Measurements from ENCODE around the gene SMIM34. TPM values are rescaled to one million over a fixed set of nuclear protein-coding genes. Genes with fewer than 3 reads are reported as not detected.
A peak's percentile ranks its signal among the peaks of the same experiment; 100 is the strongest.

The SMIM34 gene
- total and polyA plus RNA-seq, 11 donors, result 0.25 to 0.69 TPM; not detected in 9

- TF ChIP-seq POLR2A (IDR thresholded peaks at IDR 0.05) (no peak), CTCF (IDR thresholded peaks at IDR 0.05) (no peak)
- Histone ChIP-seq H3K36me3 (no peaks in the 10 kb centered on the region), H3K27me3 (no peaks in the 10 kb centered on the region), H3K27ac (no peak overlapping the region), H3K4me3 (no peak overlapping the region), H3K4me1 (no peaks in the 10 kb centered on the region), H3K9me3 (no peaks in the 10 kb centered on the region)
- DNase-seq (peak in 1 of 5 donors; percentile 2), ATAC-seq (no peak)
- 88 to 97% (median 94%) methylated on average over 5 of the region's 5 CpGs for WGBS, 4 donors
- intact Hi-C loops (cut with DNase I), result no loop called here
These were observed 51.4 kb downstream of the SMIM34 start for GRCh38 chr21:34372321-34372720.

GRCh38 chr21:34369741-34370140 lies 54.0 kb downstream of the SMIM34 start:
- H3K36me3 ChIP-seq, result no peaks in the 10 kb centered on the region
- H3K27ac ChIP-seq, result no peak overlapping the region
- ATAC-seq (no peak), DNase-seq (no peak)
- no peaks in the 10 kb centered on the region for H3K9me3 ChIP-seq
- intact Hi-C loops (cut with DNase I), result no loop called here
- no peak overlapping the region for H3K4me3 ChIP-seq
- no peak for TF ChIP-seq POLR2A (IDR thresholded peaks at IDR 0.05)
- no peak for TF ChIP-seq CTCF (IDR thresholded peaks at IDR 0.05)
- H3K27me3 ChIP-seq, result no peaks in the 10 kb centered on the region
- WGBS, 4 donors, result 41 to 57% (median 52%) methylated on average over 1 of the region's 1 CpG
- no peaks in the 10 kb centered on the region for H3K4me1 ChIP-seq

Other genes with a start within 250 kb of the SMIM34 start
- gene KCNE2, start 59.9 kb downstream of the SMIM34 start, total RNA-seq, result not detected
- under 1 TPM in 1 of 2 donors, not detected in 1; 0.07 TPM for gene KCNE2, start 59.9 kb downstream of the SMIM34 start, polyA plus RNA-seq
- gene SMIM11, start 48.4 kb downstream of the SMIM34 start, total RNA-seq, result 10 to 100 TPM in 4 of 9 donors, 1 to 10 TPM in 5; 2.3 to 25.8 (median 6.9) TPM
- gene SMIM11, start 48.4 kb downstream of the SMIM34 start, polyA plus RNA-seq, result 1 to 10 TPM in 1 of 2 donors, under 1 TPM in 1; 0.91 to 5.0 TPM
- 10 to 100 TPM in 2 of 9 donors, 1 to 10 TPM in 6, under 1 TPM in 1; 0.71 to 11.1 (median 5.6) TPM for gene KCNE1, start 88.3 kb upstream of the SMIM34 start, total RNA-seq
- 1 to 10 TPM; 1.7 to 4.3 TPM for gene KCNE1, start 88.3 kb upstream of the SMIM34 start, polyA plus RNA-seq
- 100 to 1,000 TPM in 1 of 9 donors, 10 to 100 TPM in 8; 33.7 to 102 (median 57.6) TPM for gene RCAN1, start 191.2 kb upstream of the SMIM34 start, total RNA-seq
- 10 to 100 TPM; 56.3 to 99.1 TPM for gene RCAN1, start 191.2 kb upstream of the SMIM34 start, polyA plus RNA-seq
- 10 to 100 TPM in 1 of 9 donors, 1 to 10 TPM in 8; 2.6 to 15.7 (median 7.5) TPM for gene CLIC6, start 245.0 kb upstream of the SMIM34 start, total RNA-seq
- 1 to 10 TPM; 5.5 to 8.4 TPM for gene CLIC6, start 245.0 kb upstream of the SMIM34 start, polyA plus RNA-seq